NOMO-1 treated with DMSO at 0.1 percent for 48 hours (cell line): Measurements from ENCODE around the gene HOGA1.

Experiments
- DNase-seq: peaks from one replicate; lab custom pipeline; 2025; ENCODE audit not compliant: unreplicated experiment; lab: John Stamatoyannopoulos, UW

HOGA1 gene

GRCh38 chr10:97578171-97578844 is 5.9 kb upstream of the HOGA1 start:
- DNase-seq: no peak

GRCh38 chr10:97580421-97581367 is 3.5 kb upstream of the HOGA1 start:
- no peak for DNase-seq

GRCh38 chr10:97582169-97582568 is 2.0 kb upstream of the HOGA1 start:
- no peak for DNase-seq

- no peak for DNase-seq
These were observed 713 bp upstream of the HOGA1 start for GRCh38 chr10:97583476-97583875.

- DNase-seq: no peak
These were observed 729 bp downstream of the HOGA1 start for GRCh38 chr10:97584798-97585438.

GRCh38 chr10:97585439-97585811 is 1.2 kb downstream of the HOGA1 start:
- DNase-seq: no peak

GRCh38 chr10:97587183-97587582 is 3.0 kb downstream of the HOGA1 start:
- no peak for DNase-seq

- no peak for DNase-seq
These were observed 5.3 kb downstream of the HOGA1 start, which contains the start of gene C10orf62 for GRCh38 chr10:97589479-97589878. C10orf62 (plus strand) TSS chr10:97589721; CDS start chr10:97589898, 177 bp downstream.

- no peak for DNase-seq
These were observed 6.0 kb downstream of the HOGA1 start for GRCh38 chr10:97590082-97590747.

- no peak for DNase-seq
These were observed 6.7 kb downstream of the HOGA1 start for GRCh38 chr10:97590748-97591495.

GRCh38 chr10:97593421-97593820 is 9.2 kb downstream of the HOGA1 start:
- DNase-seq: no peak

- DNase-seq: no peak
These were observed 12.2 kb downstream of the HOGA1 start for GRCh38 chr10:97596101-97597082.

GRCh38 chr10:97597778-97598177 is 13.6 kb downstream of the HOGA1 start:
- no peak for DNase-seq

GRCh38 chr10:97598407-97599271 is 14.4 kb downstream of the HOGA1 start:
- DNase-seq: no peak

GRCh38 chr10:97599272-97599619 is 15.1 kb downstream of the HOGA1 start:
- no peak for DNase-seq

- DNase-seq: no peak
These were observed 16.4 kb downstream of the HOGA1 start for GRCh38 chr10:97600616-97601015.

- DNase-seq: no peak
These were observed 17.4 kb downstream of the HOGA1 start for GRCh38 chr10:97601268-97602215.
